Gastrocnemius medialis (tissue), 4 donors: ENCODE data around the gene OR4N2.
"Not testable (repeated sequence)": the region's sequence is repeated elsewhere in the genome, so short reads cannot be mapped to it uniquely, and the experiment has no call there.

Experiments used
- POLR2A ChIP-seq, 2 donors: fragments of 450-650 bp; IDR thresholded peaks; one replicate each; pipeline ENCODE4 v1.6.1; 2017; ENCODE audit warnings: antibody characterized with exemption in 2 of 2, mild to moderate bottlenecking in 2 of 2, moderate library complexity in 2 of 2
- TF ChIP-seq, protein P1 (sequence below), 5 experiments: fragments of 450-650 bp in 3 of 5; fragments of 200-600 bp in 2 of 5; sonication (generic) in 2 of 5; IDR thresholded peaks in 4 of 5; conservative IDR thresholded peaks in 1 of 5; 1 replicate in 4 of 5; 2 replicates in 1 of 5; pipeline ENCODE4 v1.5.1; 2016 to 2019; ENCODE audit warnings: antibody characterized with exemption in 5 of 5, mild to moderate bottlenecking in 3 of 5, moderate library complexity in 3 of 5

DNA sequence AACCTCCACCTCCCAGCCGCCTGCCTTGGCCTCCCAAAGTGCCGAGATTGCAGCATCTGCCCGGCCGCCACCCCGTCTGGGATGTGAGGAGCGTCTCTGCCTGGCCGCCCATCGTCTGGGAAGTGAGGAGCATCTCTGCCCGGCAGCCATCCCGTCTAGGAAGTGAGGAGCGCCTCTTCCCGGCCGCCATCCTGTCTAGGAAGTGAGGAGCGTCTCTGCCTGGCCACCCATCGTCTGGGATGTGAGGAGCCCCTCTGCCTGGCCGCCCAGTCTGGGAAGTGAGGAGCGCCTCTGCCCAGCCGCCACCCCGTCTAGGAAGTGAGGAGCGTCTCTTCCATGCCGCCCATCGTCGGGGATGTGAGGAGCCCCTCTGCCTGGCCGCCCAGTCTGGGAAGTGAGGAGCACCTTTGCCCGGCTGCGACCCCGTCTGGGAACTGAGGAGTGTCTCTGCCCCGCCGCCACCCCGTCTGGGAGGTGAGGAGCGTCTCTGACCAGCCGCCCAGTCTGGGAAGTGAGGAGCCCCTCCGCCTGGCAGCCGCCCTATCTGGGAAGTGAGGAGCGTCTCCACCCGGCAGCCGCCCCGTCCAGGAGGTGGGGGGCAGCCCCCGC, 62.6 kb downstream of the OR4N2 start:
- TF ChIP-seq, protein P1, sequence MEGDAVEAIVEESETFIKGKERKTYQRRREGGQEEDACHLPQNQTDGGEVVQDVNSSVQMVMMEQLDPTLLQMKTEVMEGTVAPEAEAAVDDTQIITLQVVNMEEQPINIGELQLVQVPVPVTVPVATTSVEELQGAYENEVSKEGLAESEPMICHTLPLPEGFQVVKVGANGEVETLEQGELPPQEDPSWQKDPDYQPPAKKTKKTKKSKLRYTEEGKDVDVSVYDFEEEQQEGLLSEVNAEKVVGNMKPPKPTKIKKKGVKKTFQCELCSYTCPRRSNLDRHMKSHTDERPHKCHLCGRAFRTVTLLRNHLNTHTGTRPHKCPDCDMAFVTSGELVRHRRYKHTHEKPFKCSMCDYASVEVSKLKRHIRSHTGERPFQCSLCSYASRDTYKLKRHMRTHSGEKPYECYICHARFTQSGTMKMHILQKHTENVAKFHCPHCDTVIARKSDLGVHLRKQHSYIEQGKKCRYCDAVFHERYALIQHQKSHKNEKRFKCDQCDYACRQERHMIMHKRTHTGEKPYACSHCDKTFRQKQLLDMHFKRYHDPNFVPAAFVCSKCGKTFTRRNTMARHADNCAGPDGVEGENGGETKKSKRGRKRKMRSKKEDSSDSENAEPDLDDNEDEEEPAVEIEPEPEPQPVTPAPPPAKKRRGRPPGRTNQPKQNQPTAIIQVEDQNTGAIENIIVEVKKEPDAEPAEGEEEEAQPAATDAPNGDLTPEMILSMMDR (IDR thresholded peaks at IDR 0.05 in 4 of 5, conservative IDR thresholded peaks at IDR 0.05 in 1 of 5), result not testable (repeated sequence)
- TF ChIP-seq POLR2A (IDR thresholded peaks at IDR 0.05), result not testable (repeated sequence)
